Caco-2 (cell line): Measurements from ENCODE around the gene NRIP2. TPM values are rescaled to one million over a fixed set of nuclear protein-coding genes. Genes with fewer than 3 reads are reported as not detected.

Experiments
- BruUV-seq: library from RNA; stranded (reverse); fragments of 400-500 nt; replicated peaks from 2 replicates; lab custom pipeline; 2021; lab: Mats Ljungman, UMichigan
- CTCF ChIA-PET: fragments of 300-600 bp; sonication (Branson Sonifier 250); formaldehyde crosslinking; loops from one replicate; lab custom pipeline; 2022; ENCODE audit warnings: antibody characterized with exemption; lab: Charles Lee
- POLR2A ChIA-PET: fragments of 300-600 bp; sonication (Branson Sonifier 250); formaldehyde crosslinking; loops from one replicate; lab custom pipeline; 2022; ENCODE audit warnings: antibody characterized with exemption; lab: Charles Lee
- DNase-seq, 2 experiments: peaks; one replicate each; pipeline versions ENCODE4 v3.0.0 to v3.0.0-alpha.2; 2020 to 2022
- H3K27me3 ChIP-seq: replicated peaks from 2 replicates; pipeline ENCODE4 v1.6.0; 2011; ENCODE audit warnings: low read length; ENCODE audit not compliant: control insufficient read depth, insufficient read depth
- H3K36me3 ChIP-seq: 2 replicates; pipeline ENCODE4 v1.5.1; 2011; ENCODE audit warnings: low read length; ENCODE audit not compliant: control insufficient read depth, insufficient read depth
- H3K4me1 ChIP-seq: fragments of 250-450 bp; sonication (Bioruptor Pico); 2 replicates; pipeline ENCODE4 v1.5.1; 2020; ENCODE audit warnings: mild to moderate bottlenecking
- H3K4me3 ChIP-seq: 2 replicates; pipeline ENCODE4 v1.5.1; 2011; ENCODE audit warnings: low read depth, mild to moderate bottlenecking, control low read depth, low read length
- H3K9me3 ChIP-seq: fragments of 250-450 bp; sonication (Bioruptor Pico); 2 replicates; pipeline ENCODE4 v1.5.1; 2020; ENCODE audit warnings: mild to moderate bottlenecking, moderate library complexity
- H3K27ac Mint-ChIP-seq: one replicate; pipeline ENCODE4 v1.8.0; 2022; ENCODE audit warnings: mixed read lengths; ENCODE audit not compliant: unreplicated experiment
- H3K27me3 Mint-ChIP-seq: one replicate; pipeline ENCODE4 v1.8.0; 2022; ENCODE audit warnings: mixed read lengths; ENCODE audit not compliant: insufficient read depth, unreplicated experiment
- H3K36me3 Mint-ChIP-seq: one replicate; pipeline ENCODE4 v1.8.0; 2022; ENCODE audit warnings: mild to moderate bottlenecking, mixed read lengths; ENCODE audit not compliant: insufficient read depth, unreplicated experiment
- H3K4me1 Mint-ChIP-seq: one replicate; pipeline ENCODE4 v1.8.0; 2022; ENCODE audit warnings: low read depth, mixed read lengths; ENCODE audit not compliant: unreplicated experiment
- H3K4me3 Mint-ChIP-seq: one replicate; pipeline ENCODE4 v1.8.0; 2022; ENCODE audit warnings: mild to moderate bottlenecking, moderate library complexity, mixed read lengths; ENCODE audit not compliant: unreplicated experiment
- H3K9me3 Mint-ChIP-seq: one replicate; pipeline ENCODE4 v1.8.0; 2022; ENCODE audit warnings: mixed read lengths; ENCODE audit not compliant: unreplicated experiment
- CTCF ChIP-seq, 2 experiments: fragments of 200-600 bp in 1 of 2; IDR thresholded peaks; 1 replicate in 1 of 2; 2 replicates in 1 of 2; pipeline versions ENCODE4 v1.5.1 to v1.8.0; 2011 to 2022; ENCODE audit warnings: antibody characterized with exemption in 1 of 2, control low read depth in 1 of 2, inconsistent platforms in 1 of 2, low read depth in 1 of 2, low read length in 1 of 2, mild to moderate bottlenecking in 1 of 2, moderate library complexity in 1 of 2; ENCODE audit not compliant: insufficient read depth in 1 of 2, severe bottlenecking in 1 of 2, unreplicated experiment in 1 of 2
- intact Hi-C: fragments of 100-400 bp; cut with micrococcal nuclease; formaldehyde crosslinking; loops from one replicate; pipeline ENCODE4 v1.10.0; 2022; ENCODE audit not compliant: unreplicated experiment
- total RNA-seq: library from RNA; stranded (reverse); gene quantifications from 2 replicates; pipeline ENCODE4 v1.2.3, GENCODE V29; 2022

NRIP2 gene
- total RNA-seq, 1 experiment from 2014 or later, result not detected

- CTCF ChIA-PET, result interaction anchor here (0.6 to 2.0 kb wide), 8 partner anchors 16 to 132 kb away, joined by 3 to 11 read pairs (median 4); partner anchors contain the start of genes FOXM1 and RHNO1
Measured at GRCh38 chr12:2812290-2813213, 22.3 kb downstream of the NRIP2 start, which contains the start of gene ITFG2. TSS of gene ITFG2 (plus strand) at chr12:2812668. CDS start at chr12:2812761, 93 bp downstream.

GRCh38 chr12:2811801-2812200 is 23.0 kb downstream of the NRIP2 start:
- peak in 1 of 2 experiments; percentile 42 for DNase-seq
- Mint-ChIP-seq H3K4me1 (peaks cover 6% of the 10 kb centered on the region), H3K9me3 (no peaks in the 10 kb centered on the region), H3K27me3 (no peaks in the 10 kb centered on the region), H3K27ac (peak overlapping the region; percentile 96), H3K4me3 (peak overlapping the region; percentile 91), H3K36me3 (peaks cover 55% of the 10 kb centered on the region)
- Histone ChIP-seq H3K4me1 (peaks cover 8% of the 10 kb centered on the region; the same call in 1 of the 2 replicates), H3K4me3 (peak overlapping the region; percentile 30; the same call in 1 of the 2 replicates), H3K27me3 (no peaks in the 10 kb centered on the region), H3K9me3 (no peaks in the 10 kb centered on the region), H3K36me3 (no peaks in the 10 kb centered on the region)
- no peak for TF ChIP-seq CTCF (IDR thresholded peaks at IDR 0.05; ENCODE audit: insufficient read depth in 1 of 2, low read depth in 1 of 2, low read length in 1 of 2, severe bottlenecking in 1 of 2, unreplicated experiment in 1 of 2)
- intact Hi-C loops, result loop anchor here (1.0 to 2.0 kb wide), 4 partner anchors 16 to 146 kb away; partner anchors contain the start of genes FOXM1, RHNO1 and TULP3
- BruUV-seq, result no TSS peak
- ChIA-PET CTCF (interaction anchor here (2.0 kb wide), 1 partner anchor 16 kb away, joined by 11 read pairs; no protein-coding TSS in a partner anchor), POLR2A (no interaction called here)

More at GRCh38 chr12:2812290-2813213, 22.3 kb downstream of the NRIP2 start, which contains the start of gene ITFG2:
- H3K4me1 ChIP-seq, result peaks cover 8% of the 10 kb centered on the region; the same call in 1 of the 2 replicates
- H3K4me3 ChIP-seq, result peak within 1 kb of the TSS; percentile 76
- no peaks in the 10 kb centered on the region for H3K36me3 ChIP-seq
- TSS peak; percentile 77 for BruUV-seq
- no peak for TF ChIP-seq CTCF (IDR thresholded peaks at IDR 0.05; ENCODE audit: insufficient read depth in 1 of 2, low read depth in 1 of 2, low read length in 1 of 2, severe bottlenecking in 1 of 2, unreplicated experiment in 1 of 2)
- no peaks in the 10 kb centered on the region for H3K27me3 Mint-ChIP-seq
- no peaks in the 10 kb centered on the region for H3K9me3 Mint-ChIP-seq
- H3K9me3 ChIP-seq, result no peaks in the 10 kb centered on the region
- DNase-seq, result peak; percentile 99 to 100
- peaks cover 6% of the 10 kb centered on the region for H3K4me1 Mint-ChIP-seq
- POLR2A ChIA-PET, result interaction anchor here (0.6 to 1.5 kb wide), 4 partner anchors 16 to 88 kb away, joined by 3 to 10 read pairs (median 6); partner anchors contain the start of gene FKBP4
- no peaks in the 10 kb centered on the region for H3K27me3 ChIP-seq
- H3K27ac Mint-ChIP-seq, result peak within 1 kb of the TSS; percentile 96
- intact Hi-C loops, result loop anchor here (1.0 to 2.0 kb wide), 5 partner anchors 16 to 146 kb away; partner anchors contain the start of genes FOXM1, RHNO1 and TULP3
- peaks cover 56% of the 10 kb centered on the region for H3K36me3 Mint-ChIP-seq
- peak within 1 kb of the TSS; percentile 91 for H3K4me3 Mint-ChIP-seq

GRCh38 chr12:2806700-2807099 is 28.1 kb downstream of the NRIP2 start:
- TF ChIP-seq CTCF (IDR thresholded peaks at IDR 0.05; ENCODE audit: insufficient read depth in 1 of 2, low read depth in 1 of 2, low read length in 1 of 2, severe bottlenecking in 1 of 2, unreplicated experiment in 1 of 2), result no peak
- Mint-ChIP-seq H3K36me3 (peaks cover 59% of the 10 kb centered on the region), H3K27ac (no peak overlapping the region), H3K4me3 (no peak overlapping the region), H3K27me3 (no peaks in the 10 kb centered on the region), H3K9me3 (no peaks in the 10 kb centered on the region), H3K4me1 (peaks cover 4% of the 10 kb centered on the region)
- Histone ChIP-seq H3K27me3 (no peaks in the 10 kb centered on the region), H3K36me3 (no peaks in the 10 kb centered on the region), H3K9me3 (no peaks in the 10 kb centered on the region), H3K4me1 (peaks cover 2% of the 10 kb centered on the region; the same call in 1 of the 2 replicates), H3K4me3 (no peak overlapping the region)
- no peak for DNase-seq
- POLR2A ChIA-PET, result no interaction called here
- BruUV-seq, result no TSS peak
- CTCF ChIA-PET, result no interaction called here
- intact Hi-C loops, result no loop called here
